AG04449 (cell line): ENCODE results near the gene NOX5.

ENCODE experiments used
- CTCF ChIA-PET: fragments of 350-600 bp; formaldehyde crosslinking; extraction: SDS; loops from one replicate; lab custom pipeline; 2021; ENCODE audit warnings: antibody characterized with exemption; lab: Yijun Ruan, JAX
- POLR2A ChIA-PET: fragments of 400-600, 350-600 bp; formaldehyde crosslinking; extraction: SDS; loops from one replicate; lab custom pipeline; 2020; ENCODE audit warnings: antibody characterized with exemption, inconsistent platforms; lab: Yijun Ruan, JAX
- DNase-seq: peaks from one replicate; pipeline ENCODE4 v3.0.0-alpha.2; 2010; ENCODE audit warnings: low read depth, low spot score
- H3K4me3 ChIP-seq: 2 replicates; pipeline ENCODE4 v1.5.1; 2011; ENCODE audit warnings: low read depth, mild to moderate bottlenecking, control low read depth, low read length
- TF ChIP-seq, protein P1 (sequence below): IDR thresholded peaks from one replicate; pipeline ENCODE4 v1.5.1; 2011; ENCODE audit warnings: mild to moderate bottlenecking, moderate library complexity, low read length, control low read depth, inconsistent platforms; ENCODE audit not compliant: insufficient read depth; ENCODE audit errors: missing control alignments

Gene NOX5

DNA sequence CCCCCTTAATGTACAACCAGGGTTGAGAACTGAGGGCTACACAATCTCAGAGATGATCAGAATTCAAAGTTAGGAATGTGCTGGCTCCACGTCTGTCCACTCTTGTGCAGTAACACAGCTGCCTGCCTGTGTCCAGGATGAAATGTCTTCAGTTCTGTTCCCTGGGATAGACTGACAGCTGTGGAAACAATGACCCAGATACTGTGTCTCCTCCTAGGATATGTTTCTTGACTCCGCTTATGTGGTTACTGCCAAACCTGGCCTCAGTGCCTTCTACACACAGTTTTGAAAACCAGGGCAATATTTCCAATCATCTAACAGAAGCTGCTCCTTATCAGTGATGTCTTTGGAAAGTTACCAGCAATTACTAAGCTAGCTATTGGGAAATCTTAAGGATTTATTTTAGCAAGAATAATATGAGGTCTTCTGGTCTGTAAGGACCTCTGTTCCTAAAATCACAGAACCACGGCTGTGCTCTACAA, 67.6 kb downstream of the NOX5 start:
- no peak overlapping the region for H3K4me3 ChIP-seq
- TF ChIP-seq, protein P1, sequence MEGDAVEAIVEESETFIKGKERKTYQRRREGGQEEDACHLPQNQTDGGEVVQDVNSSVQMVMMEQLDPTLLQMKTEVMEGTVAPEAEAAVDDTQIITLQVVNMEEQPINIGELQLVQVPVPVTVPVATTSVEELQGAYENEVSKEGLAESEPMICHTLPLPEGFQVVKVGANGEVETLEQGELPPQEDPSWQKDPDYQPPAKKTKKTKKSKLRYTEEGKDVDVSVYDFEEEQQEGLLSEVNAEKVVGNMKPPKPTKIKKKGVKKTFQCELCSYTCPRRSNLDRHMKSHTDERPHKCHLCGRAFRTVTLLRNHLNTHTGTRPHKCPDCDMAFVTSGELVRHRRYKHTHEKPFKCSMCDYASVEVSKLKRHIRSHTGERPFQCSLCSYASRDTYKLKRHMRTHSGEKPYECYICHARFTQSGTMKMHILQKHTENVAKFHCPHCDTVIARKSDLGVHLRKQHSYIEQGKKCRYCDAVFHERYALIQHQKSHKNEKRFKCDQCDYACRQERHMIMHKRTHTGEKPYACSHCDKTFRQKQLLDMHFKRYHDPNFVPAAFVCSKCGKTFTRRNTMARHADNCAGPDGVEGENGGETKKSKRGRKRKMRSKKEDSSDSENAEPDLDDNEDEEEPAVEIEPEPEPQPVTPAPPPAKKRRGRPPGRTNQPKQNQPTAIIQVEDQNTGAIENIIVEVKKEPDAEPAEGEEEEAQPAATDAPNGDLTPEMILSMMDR, result no peak
- ChIA-PET POLR2A (interaction anchor here (1.1 to 1.8 kb wide), 2 partner anchors 79 to 371 kb away, joined by 3 to 6 read pairs; partner anchors contain the start of genes GLCE and RPLP1), CTCF (interaction anchor here (1.5 to 1.7 kb wide), 2 partner anchors 15 to 23 kb away, joined by 3 to 9 read pairs; no protein-coding TSS in a partner anchor)
- DNase-seq, result peak; percentile 16

DNA sequence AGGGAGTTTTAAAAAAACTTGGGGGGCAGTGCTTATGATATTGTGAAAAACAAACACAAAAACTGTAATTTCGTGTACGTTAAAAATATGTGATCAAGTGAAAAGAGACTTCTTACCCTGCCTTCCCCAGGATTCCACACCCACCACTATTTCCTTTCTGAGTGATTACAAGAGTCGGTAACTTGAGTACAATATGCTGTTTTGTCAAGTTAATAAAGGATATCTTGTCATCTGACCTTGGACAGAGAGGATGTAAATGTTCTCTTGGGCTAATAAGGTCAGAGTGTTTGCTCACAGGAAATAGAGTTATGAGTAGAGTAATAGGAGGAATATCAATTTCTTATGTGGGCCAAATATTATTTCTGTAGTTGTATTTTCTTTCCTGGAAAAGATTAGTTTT, 68.1 kb downstream of the NOX5 start:
- DNase-seq, result no peak
- no peak overlapping the region for H3K4me3 ChIP-seq
- TF ChIP-seq, protein P1, result no peak
- ChIA-PET CTCF (interaction anchor here (1.7 kb wide), 1 partner anchor 23 kb away, joined by 9 read pairs; no protein-coding TSS in a partner anchor), POLR2A (interaction anchor here (1.8 kb wide), 1 partner anchor 78 kb away, joined by 6 read pairs; the partner anchor contains the start of gene GLCE)

DNA sequence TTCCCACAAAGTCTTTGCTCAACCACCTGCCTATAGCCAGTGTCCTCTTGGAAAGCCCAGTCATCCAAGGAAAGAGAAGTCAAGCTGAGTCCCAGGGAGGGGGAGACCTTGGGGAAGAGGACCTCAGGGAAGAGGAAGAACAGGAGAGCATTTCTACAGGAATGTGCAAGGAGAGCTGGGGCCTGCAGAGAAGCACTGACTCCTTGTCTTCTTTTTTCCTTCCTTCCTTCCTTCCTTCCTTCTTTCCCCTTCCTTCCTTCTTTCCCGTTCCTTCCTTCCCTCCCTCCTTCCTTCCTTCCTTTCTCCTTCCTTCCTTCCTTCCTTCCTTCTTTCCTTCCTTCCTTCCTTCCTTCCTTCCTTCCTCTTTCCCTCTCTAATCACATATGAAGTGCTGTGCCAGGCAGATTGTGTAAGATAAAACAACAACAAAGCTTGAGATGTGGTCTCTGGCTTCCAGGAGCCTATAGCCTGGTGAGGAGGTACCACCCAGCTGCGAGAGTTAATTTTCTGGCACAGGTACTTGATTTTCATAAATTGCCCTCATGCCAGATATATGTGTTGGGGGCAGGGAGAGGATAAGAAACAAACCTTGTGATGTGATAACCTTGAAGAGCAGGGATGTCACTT, 70.0 kb downstream of the NOX5 start:
- ChIA-PET CTCF (interaction anchor here (0.7 kb wide), 1 partner anchor 25 kb away, joined by 3 read pairs; no protein-coding TSS in a partner anchor), POLR2A (no interaction called here)
- DNase-seq, result no peak
- no peak overlapping the region for H3K4me3 ChIP-seq
- TF ChIP-seq, protein P1, result no peak

DNA sequence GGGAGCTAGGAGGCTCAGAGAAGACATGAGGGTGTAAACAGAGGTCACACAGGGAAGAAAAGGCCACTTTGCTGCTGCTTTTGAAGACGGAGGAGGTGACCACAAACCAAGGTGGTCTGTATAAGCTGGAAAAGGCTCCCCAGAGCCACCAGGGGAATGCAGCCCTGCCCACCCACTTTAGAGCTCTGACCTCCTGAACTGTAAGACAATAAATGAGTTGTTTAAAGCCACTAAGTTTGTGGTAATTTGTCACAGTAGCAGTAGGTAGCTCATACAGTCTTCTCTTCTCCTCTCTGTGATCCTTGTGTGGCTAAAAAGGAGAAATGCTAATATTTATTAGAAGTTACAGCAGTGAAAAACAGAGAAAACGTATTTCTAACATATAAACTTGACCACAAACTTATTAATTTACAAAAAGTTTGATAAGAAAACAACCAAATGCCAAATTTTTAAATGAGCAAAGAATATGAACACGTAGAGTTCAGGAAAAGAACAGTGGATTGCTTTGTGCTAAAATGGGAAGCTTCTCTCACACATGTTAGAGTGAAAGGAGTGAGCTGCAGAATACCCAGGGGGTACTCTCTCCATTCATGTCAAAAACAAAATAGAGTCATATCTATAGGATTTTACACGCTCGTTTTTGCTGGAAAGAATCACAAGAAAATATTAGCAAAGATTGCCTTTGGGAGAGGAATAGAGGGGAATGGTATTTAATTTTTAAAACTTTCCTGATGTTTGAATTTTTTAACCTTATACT, 71.0 kb downstream of the NOX5 start:
- H3K4me3 ChIP-seq, result no peak overlapping the region
- CTCF ChIA-PET, result no interaction called here
- no peak for DNase-seq
- TF ChIP-seq, protein P1, result no peak
- POLR2A ChIA-PET, result no interaction called here

DNA sequence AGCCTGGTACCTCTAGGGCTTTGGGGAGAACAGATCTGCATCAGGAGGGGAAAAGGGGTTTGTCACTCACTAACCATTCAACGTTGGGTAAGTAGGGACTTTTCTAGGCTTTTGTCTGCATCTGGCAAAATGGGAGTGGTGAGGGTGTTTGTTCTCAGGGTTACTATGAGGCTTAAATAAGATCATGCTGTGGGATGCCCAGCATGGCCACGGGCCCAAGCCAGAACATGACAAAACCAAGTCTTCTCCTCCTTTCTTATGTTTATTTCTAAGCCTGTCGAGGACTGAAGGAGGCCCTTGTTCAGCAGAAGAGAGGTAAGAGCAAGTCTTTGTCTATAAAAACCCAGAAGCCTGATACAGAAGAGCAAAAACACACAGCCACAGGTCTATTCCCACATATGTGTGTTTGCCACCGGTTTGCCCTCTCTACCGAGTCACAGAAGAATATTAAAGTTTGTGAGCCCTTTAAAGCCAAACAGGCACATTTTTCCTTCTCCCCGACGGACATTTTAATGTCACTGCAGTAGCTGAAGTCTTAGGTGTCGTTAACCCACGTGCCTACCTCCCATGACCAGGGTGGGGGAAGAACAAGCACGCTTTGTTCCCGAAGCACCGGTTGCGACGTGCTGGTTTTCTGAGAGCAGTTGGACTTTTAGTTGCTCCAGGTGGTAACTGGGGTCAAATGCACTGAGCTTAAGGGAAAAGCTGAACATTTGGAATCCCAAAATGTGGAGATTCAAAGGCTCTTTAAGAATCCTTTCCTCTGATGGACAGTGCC, 72.1 kb downstream of the NOX5 start:
- ChIA-PET CTCF (no interaction called here), POLR2A (no interaction called here)
- no peak overlapping the region for H3K4me3 ChIP-seq
- TF ChIP-seq, protein P1, result no peak
- no peak for DNase-seq
